GM23248 (cell line): ENCODE data around the gene NUP98. TPM values are rescaled to one million over a fixed set of nuclear protein-coding genes. Genes with fewer than 3 reads are reported as not detected.

Experiments used
- DNase-seq: peaks from one replicate; pipeline ENCODE4 v3.0.0-alpha.2; 2015
- H2AFZ ChIP-seq: fragments of 200-600 bp; sonication (generic); 2 replicates; pipeline ENCODE4 v1.6.1; 2016; ENCODE audit warnings: antibody characterized with exemption
- H3F3A ChIP-seq: fragments of 200-600 bp; sonication (generic); 2 replicates; pipeline ENCODE4 v1.6.1; 2016; ENCODE audit warnings: mild to moderate bottlenecking, antibody characterized with exemption, mixed run types; ENCODE audit not compliant: insufficient read depth
- H3K27ac ChIP-seq: fragments of 200-600 bp; sonication (generic); 2 replicates; pipeline ENCODE4 v1.5.1; 2016; ENCODE audit warnings: mild to moderate bottlenecking
- H3K27me3 ChIP-seq: fragments of 200-600 bp; sonication (generic); replicated peaks from 2 replicates; pipeline ENCODE4 v1.6.1; 2016; ENCODE audit warnings: mild to moderate bottlenecking; ENCODE audit not compliant: insufficient read depth
- H3K36me3 ChIP-seq: fragments of 200-600 bp; sonication (generic); 2 replicates; pipeline ENCODE4 v1.6.1; 2016; ENCODE audit warnings: low read depth, mild to moderate bottlenecking
- H3K4me1 ChIP-seq: fragments of 200-600 bp; sonication (generic); 2 replicates; pipeline ENCODE4 v1.6.1; 2016; ENCODE audit warnings: mild to moderate bottlenecking; ENCODE audit not compliant: insufficient read depth
- H3K4me2 ChIP-seq: fragments of 200-600 bp; sonication (generic); one replicate; pipeline ENCODE4 v1.6.1; 2016; ENCODE audit warnings: mild to moderate bottlenecking; ENCODE audit not compliant: unreplicated experiment
- H3K4me3 ChIP-seq: fragments of 200-600 bp; sonication (generic); 2 replicates; pipeline ENCODE4 v1.5.1; 2016; ENCODE audit warnings: mild to moderate bottlenecking
- H3K79me2 ChIP-seq: fragments of 200-600 bp; sonication (generic); 2 replicates; pipeline ENCODE4 v1.6.1; 2016; ENCODE audit warnings: mild to moderate bottlenecking; ENCODE audit not compliant: insufficient read depth
- H3K9ac ChIP-seq: fragments of 200-600 bp; sonication (generic); 2 replicates; pipeline ENCODE4 v1.6.1; 2016; ENCODE audit warnings: mild to moderate bottlenecking
- H3K9me2 ChIP-seq: fragments of 200-600 bp; sonication (generic); 2 replicates; pipeline ENCODE4 v1.6.1; 2016; ENCODE audit warnings: mixed run types, mild to moderate bottlenecking, moderate library complexity; ENCODE audit not compliant: insufficient read depth
- H3K9me3 ChIP-seq: fragments of 200-600 bp; sonication (generic); one replicate; pipeline ENCODE4 v1.6.1; 2017; ENCODE audit warnings: low read depth
- H4K20me1 ChIP-seq: fragments of 200-600 bp; sonication (generic); 2 replicates; pipeline ENCODE4 v1.6.0; 2016; ENCODE audit not compliant: insufficient read depth
- EZH2 ChIP-seq: fragments of 200-600 bp; sonication (generic); IDR thresholded peaks from 2 replicates; pipeline ENCODE4 v1.6.1; 2018; ENCODE audit warnings: antibody characterized with exemption, mild to moderate bottlenecking; ENCODE audit not compliant: insufficient read depth, poor library complexity, severe bottlenecking
- EZH2phosphoT487 ChIP-seq: fragments of 200-600 bp; sonication (generic); IDR thresholded peaks from 2 replicates; pipeline ENCODE4 v1.6.1; 2018; ENCODE audit warnings: antibody characterized with exemption, moderate library complexity, mild to moderate bottlenecking, low read depth; ENCODE audit not compliant: insufficient read depth
- WGBS, 2 experiments: methylation state at CpG; one replicate each; pipeline ENCODE4 v1.1.6; 2015 to 2017; ENCODE audit warnings: low lambda C conversion rate in 2 of 2, low coverage in 1 of 2; ENCODE audit errors: missing lambda C conversion rate in 2 of 2; 5-methylcytosine and 5-hydroxymethylcytosine counted together
- in situ Hi-C: fragments of 300-500 bp; cut with MboI; formaldehyde crosslinking; loops from 2 replicates; pipeline ENCODE4 v1.15.0; 2020
- polyA plus RNA-seq: library from polyadenylated mRNA; unstranded; fragments of >200 nt; fragmentation: Nextera tagmentation; extraction: Ambion mirVana; gene quantifications from 2 replicates; pipeline ENCODE4 v1.2.1, GENCODE V29; 2016
- total RNA-seq: library from RNA; depleted of rRNA; stranded (reverse); fragments of >200 nt; shearing (Covaris generic); gene quantifications from 2 replicates; pipeline ENCODE4 v1.2.3, GENCODE V29; 2014

The NUP98 gene
- total and polyA plus RNA-seq, 2 experiments from 2014 or later, result 30.5 to 79.3 TPM

GRCh38 chr11:3786781-3787428 lies 10.4 kb downstream of the NUP98 start:
- peak overlapping the region; percentile 9; the same call in 1 of the 2 replicates for H3K9ac ChIP-seq
- peaks cover 46% of the 10 kb centered on the region for H3F3A ChIP-seq
- TF ChIP-seq EZH2, result no peak
- TF ChIP-seq EZH2phosphoT487, result no peak
- peaks cover 26% of the 10 kb centered on the region for H3K4me1 ChIP-seq
- no peaks in the 10 kb centered on the region for H3K9me2 ChIP-seq
- peak overlapping the region; percentile 23; the same call in 1 of the 2 replicates for H3K4me3 ChIP-seq
- peak overlapping the region; percentile 40 for H3K4me2 ChIP-seq
- H3K27ac ChIP-seq, result peak overlapping the region; percentile 37
- peaks cover 14% of the 10 kb centered on the region for H4K20me1 ChIP-seq
- WGBS, 2 experiments, result 66 to 67% methylated on average over 8 of the region's 8 CpGs
- peak; percentile 56 for DNase-seq
- no peaks in the 10 kb centered on the region for H3K27me3 ChIP-seq
- H2AFZ ChIP-seq, result no peak overlapping the region
- peaks cover 4% of the 10 kb centered on the region; the same call in 1 of the 2 replicates for H3K36me3 ChIP-seq
- peaks cover 100% of the 10 kb centered on the region for H3K79me2 ChIP-seq
- in situ Hi-C loops, result no loop called here
- no peaks in the 10 kb centered on the region for H3K9me3 ChIP-seq

GRCh38 chr11:3783611-3784010 lies 13.7 kb downstream of the NUP98 start:
- in situ Hi-C loops, result no loop called here
- Histone ChIP-seq H3F3A (peaks cover 60% of the 10 kb centered on the region), H3K27me3 (no peaks in the 10 kb centered on the region), H2AFZ (no peak overlapping the region), H3K9me2 (no peaks in the 10 kb centered on the region), H3K4me3 (no peak overlapping the region), H3K27ac (no peak overlapping the region), H3K79me2 (peaks cover 98% of the 10 kb centered on the region), H3K9ac (no peak overlapping the region), H3K4me1 (peaks cover 40% of the 10 kb centered on the region), H3K4me2 (no peak overlapping the region), H3K9me3 (no peaks in the 10 kb centered on the region), H3K36me3 (peaks cover 12% of the 10 kb centered on the region), H4K20me1 (peaks cover 10% of the 10 kb centered on the region; the same call in 1 of the 2 replicates)
- 88 to 93% methylated on average over 4 of the region's 4 CpGs for WGBS, 2 experiments
- DNase-seq, result no peak
- TF ChIP-seq EZH2, result no peak
- no peak for TF ChIP-seq EZH2phosphoT487

GRCh38 chr11:3782963-3783362 lies 14.4 kb downstream of the NUP98 start:
- Histone ChIP-seq H3K4me2 (no peak overlapping the region), H4K20me1 (peaks cover 10% of the 10 kb centered on the region; the same call in 1 of the 2 replicates), H3K9ac (no peak overlapping the region), H3K4me3 (no peak overlapping the region), H3K4me1 (peaks cover 40% of the 10 kb centered on the region), H2AFZ (no peak overlapping the region), H3K27ac (no peak overlapping the region), H3K36me3 (peaks cover 19% of the 10 kb centered on the region), H3K9me2 (no peaks in the 10 kb centered on the region), H3K79me2 (peaks cover 98% of the 10 kb centered on the region), H3F3A (peaks cover 60% of the 10 kb centered on the region), H3K9me3 (no peaks in the 10 kb centered on the region), H3K27me3 (no peaks in the 10 kb centered on the region)
- 80 to 87% methylated on average over 5 of the region's 5 CpGs for WGBS, 2 experiments
- no peak for TF ChIP-seq EZH2phosphoT487
- TF ChIP-seq EZH2, result no peak
- DNase-seq, result no peak
- in situ Hi-C loops, result no loop called here

- no peaks in the 10 kb centered on the region for H3K9me2 ChIP-seq
- H2AFZ ChIP-seq, result no peak overlapping the region
- in situ Hi-C loops, result no loop called here
- peaks cover 98% of the 10 kb centered on the region for H3K79me2 ChIP-seq
- peak overlapping the region; percentile 58 for H3K4me2 ChIP-seq
- DNase-seq, result peak; percentile 70
- 0 out of 2 replicates have a peak, but pooled peaks cover under 1% of the 10 kb centered on the region for H4K20me1 ChIP-seq
- TF ChIP-seq EZH2phosphoT487 (no peak), EZH2 (no peak)
- H3K36me3 ChIP-seq, result peaks cover 34% of the 10 kb centered on the region
- WGBS, 2 experiments, result 1 to 6% methylated on average over 2 of the region's 2 CpGs
- no peaks in the 10 kb centered on the region for H3K27me3 ChIP-seq
- peak overlapping the region; percentile 4; the same call in 1 of the 2 replicates for H3K4me3 ChIP-seq
- peak overlapping the region; percentile 41 for H3K27ac ChIP-seq
- no peaks in the 10 kb centered on the region for H3K9me3 ChIP-seq
- peaks cover 52% of the 10 kb centered on the region for H3F3A ChIP-seq
- H3K9ac ChIP-seq, result no peak overlapping the region; the same call in 1 of the 2 replicates
- H3K4me1 ChIP-seq, result peaks cover 31% of the 10 kb centered on the region
These were observed 15.9 kb downstream of the NUP98 start for GRCh38 chr11:3781423-3781822.
